ENCODE measurements around the gene ATP9A. TPM values are rescaled to one million over a fixed set of nuclear protein-coding genes. Genes with fewer than 3 reads are reported as not detected.

The ATP9A gene
- total RNA-seq, 5 donors from 2014 or later (not counting 1 experiment from before 2014, with no cell fraction given) = 0.44 to 0.85 (median 0.72) TPM

DNA sequence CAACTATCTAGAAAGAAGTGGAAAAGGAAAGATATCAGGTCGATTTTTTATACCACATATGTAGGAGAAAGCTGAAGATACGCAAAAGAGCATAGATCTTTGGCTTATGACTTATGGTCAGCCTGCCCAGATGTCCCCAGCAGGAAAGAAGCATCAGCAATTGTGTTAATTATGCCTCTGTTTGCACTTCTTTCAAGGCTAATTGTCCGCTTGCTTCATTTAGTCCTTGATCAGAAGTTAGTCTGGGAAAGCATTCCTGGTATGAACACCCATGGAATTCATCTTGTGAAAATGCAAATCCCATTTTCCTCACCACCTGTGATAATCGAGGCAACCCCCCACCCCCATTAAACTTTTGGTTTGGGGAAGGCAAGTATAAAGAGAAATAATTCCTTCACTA lies 62.8 kb downstream of the ATP9A start:
- no peak overlapping the region for H3K27ac Mint-ChIP-seq
- ATAC-seq (replicated peaks in 1 of 4) = no peak
- H3K9me3 ChIP-seq = no peaks in the 10 kb centered on the region
- peaks cover 0 to 2% of the 10 kb centered on the region in 2 experiments for H3K27me3 ChIP-seq (replicated peaks in 1 of 2; ENCODE audit: control insufficient read depth in 2 of 2, extremely low read depth in 1 of 2, insufficient read depth in 2 of 2, low read length in 1 of 2)
- H3K4me3 ChIP-seq (ENCODE audit: control insufficient read depth in 1 of 2, extremely low read depth in 1 of 2, low read length in 1 of 2) = no peak overlapping the region
- H3K36me3 Mint-ChIP-seq = no peaks in the 10 kb centered on the region
- CTCF ChIA-PET = interaction anchor here in 1 of 2 donors (0.7 kb wide), 1 partner anchor 350 kb away, joined by 3 read pairs; no protein-coding TSS in a partner anchor
- WGBS (ENCODE audit: insufficient coverage) = 53% methylated on average over 2 of the region's 4 CpGs
- DNase-seq = no peak
- POLR2A ChIA-PET = no interaction called here
- no peak overlapping the region for H3K27ac ChIP-seq (ENCODE audit: low read length)
- H3K4me1 ChIP-seq (ENCODE audit: control insufficient read depth in 1 of 2, extremely low read depth in 1 of 2, insufficient read depth in 2 of 2, low read length in 2 of 2) = no peaks in the 10 kb centered on the region
- peaks cover 2 to 5% of the 10 kb centered on the region in 2 donors for H3K27me3 Mint-ChIP-seq
- H3K4me1 Mint-ChIP-seq = no peaks in the 10 kb centered on the region
- H3K4me3 Mint-ChIP-seq = no peak overlapping the region
- no peaks in the 10 kb centered on the region for H3K9me3 Mint-ChIP-seq
- no peaks in the 10 kb centered on the region for H3K36me3 ChIP-seq (ENCODE audit: control insufficient read depth in 2 of 2, extremely low read depth in 1 of 2, insufficient read depth in 1 of 2, low read length in 1 of 2)

- Histone ChIP-seq H3K4me3 (ENCODE audit: control insufficient read depth in 1 of 2, extremely low read depth in 1 of 2, low read length in 1 of 2) (no peak overlapping the region), H3K27me3 (replicated peaks in 1 of 2; ENCODE audit: control insufficient read depth in 2 of 2, extremely low read depth in 1 of 2, insufficient read depth in 2 of 2, low read length in 1 of 2) (peaks cover 0 to 2% of the 10 kb centered on the region in 2 experiments), H3K27ac (ENCODE audit: low read length) (no peak overlapping the region), H3K9me3 (no peaks in the 10 kb centered on the region), H3K36me3 (ENCODE audit: control insufficient read depth in 2 of 2, extremely low read depth in 1 of 2, insufficient read depth in 1 of 2, low read length in 1 of 2) (no peaks in the 10 kb centered on the region), H3K4me1 (ENCODE audit: control insufficient read depth in 1 of 2, extremely low read depth in 1 of 2, insufficient read depth in 2 of 2, low read length in 2 of 2) (no peaks in the 10 kb centered on the region)
- ChIA-PET POLR2A (no interaction called here), CTCF (no interaction called here)
- no peak overlapping the region for H3K4me3 Mint-ChIP-seq
- H3K9me3 Mint-ChIP-seq = no peaks in the 10 kb centered on the region
- no peak for ATAC-seq (replicated peaks in 1 of 4)
- DNase-seq = no peak
- WGBS (ENCODE audit: insufficient coverage) = 87% methylated on average over 5 of the region's 8 CpGs
- no peaks in the 10 kb centered on the region for H3K36me3 Mint-ChIP-seq
- H3K27me3 Mint-ChIP-seq = peaks cover 3 to 5% of the 10 kb centered on the region in 2 donors
- H3K4me1 Mint-ChIP-seq = no peaks in the 10 kb centered on the region
- H3K27ac Mint-ChIP-seq = no peak overlapping the region
Measured at GRCh38 chr20:51703400-51704287, 64.5 kb downstream of the ATP9A start.

DNA sequence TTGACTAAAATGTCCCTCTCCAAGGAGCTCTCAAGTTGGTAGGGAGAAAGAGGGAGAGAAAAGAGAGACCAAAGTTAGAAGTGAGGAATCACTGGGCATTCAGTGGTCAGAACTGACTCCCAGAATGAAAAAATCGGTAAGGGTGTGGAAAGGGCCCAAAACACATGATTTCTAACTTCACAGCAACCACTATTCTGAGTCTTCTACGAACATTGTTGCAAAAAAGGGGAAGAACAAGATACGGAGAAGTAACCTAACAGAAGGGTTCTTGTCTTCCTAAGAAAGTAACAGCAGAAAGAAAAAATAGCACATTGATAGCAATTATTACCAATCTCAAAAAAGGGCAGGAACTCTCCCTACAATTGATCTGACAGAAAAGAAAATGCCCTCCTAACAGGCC lies 65.6 kb downstream of the ATP9A start:
- Histone ChIP-seq H3K9me3 (no peaks in the 10 kb centered on the region), H3K4me1 (ENCODE audit: control insufficient read depth in 1 of 2, extremely low read depth in 1 of 2, insufficient read depth in 2 of 2, low read length in 2 of 2) (no peaks in the 10 kb centered on the region), H3K4me3 (ENCODE audit: control insufficient read depth in 1 of 2, extremely low read depth in 1 of 2, low read length in 1 of 2) (no peak overlapping the region), H3K27me3 (replicated peaks in 1 of 2; ENCODE audit: control insufficient read depth in 2 of 2, extremely low read depth in 1 of 2, insufficient read depth in 2 of 2, low read length in 1 of 2) (no peaks in the 10 kb centered on the region), H3K27ac (ENCODE audit: low read length) (no peak overlapping the region), H3K36me3 (ENCODE audit: control insufficient read depth in 2 of 2, extremely low read depth in 1 of 2, insufficient read depth in 1 of 2, low read length in 1 of 2) (no peaks in the 10 kb centered on the region)
- H3K27me3 Mint-ChIP-seq = peaks cover 3 to 5% of the 10 kb centered on the region in 2 donors
- CTCF ChIA-PET = interaction anchor here in 1 of 2 donors (1.0 kb wide), 1 partner anchor 29 kb away, joined by 6 read pairs; no protein-coding TSS in a partner anchor
- POLR2A ChIA-PET = no interaction called here
- H3K27ac Mint-ChIP-seq = no peak overlapping the region
- H3K36me3 Mint-ChIP-seq = no peaks in the 10 kb centered on the region
- ATAC-seq (replicated peaks in 1 of 4) (no peak), DNase-seq (no peak)
- peaks cover 0 to under 1% (median 0%) of the 10 kb centered on the region in 3 donors for H3K4me1 Mint-ChIP-seq
- WGBS (ENCODE audit: insufficient coverage) = no CpG with 5 or more reads among the region's 3 CpGs
- no peak overlapping the region for H3K4me3 Mint-ChIP-seq
- no peaks in the 10 kb centered on the region for H3K9me3 Mint-ChIP-seq

- H3K4me3 Mint-ChIP-seq = no peak overlapping the region
- no peaks in the 10 kb centered on the region for H3K36me3 ChIP-seq (ENCODE audit: control insufficient read depth in 2 of 2, extremely low read depth in 1 of 2, insufficient read depth in 1 of 2, low read length in 1 of 2)
- peaks cover 5 to 15% (median 12%) of the 10 kb centered on the region in 3 donors for H3K4me1 Mint-ChIP-seq
- 62% methylated on average over 5 of the region's 10 CpGs for WGBS (ENCODE audit: insufficient coverage)
- peaks cover 5 to 7% of the 10 kb centered on the region in 2 donors for H3K27me3 Mint-ChIP-seq
- ATAC-seq (replicated peaks in 1 of 4) = no peak
- no peaks in the 10 kb centered on the region for H3K9me3 Mint-ChIP-seq
- H3K27me3 ChIP-seq (replicated peaks in 1 of 2; ENCODE audit: control insufficient read depth in 2 of 2, extremely low read depth in 1 of 2, insufficient read depth in 2 of 2, low read length in 1 of 2) = no peaks in the 10 kb centered on the region
- H3K36me3 Mint-ChIP-seq = no peaks in the 10 kb centered on the region
- H3K9me3 ChIP-seq = no peaks in the 10 kb centered on the region
- H3K4me3 ChIP-seq (ENCODE audit: control insufficient read depth in 1 of 2, extremely low read depth in 1 of 2, low read length in 1 of 2) = no peak overlapping the region
- H3K4me1 ChIP-seq (ENCODE audit: control insufficient read depth in 1 of 2, extremely low read depth in 1 of 2, insufficient read depth in 2 of 2, low read length in 2 of 2) = no peaks in the 10 kb centered on the region
- no peak overlapping the region for H3K27ac ChIP-seq (ENCODE audit: low read length)
- CTCF ChIA-PET = interaction anchor here (0.7 to 1.0 kb wide), 3 partner anchors 98 to 1074 kb away, joined by 3 read pairs; no protein-coding TSS in a partner anchor
- no peak overlapping the region for H3K27ac Mint-ChIP-seq
- DNase-seq = peak in 1 of 35 experiments; percentile 35
- POLR2A ChIA-PET = no interaction called here
Measured at GRCh38 chr20:51700809-51701285, 67.3 kb downstream of the ATP9A start.

DNA sequence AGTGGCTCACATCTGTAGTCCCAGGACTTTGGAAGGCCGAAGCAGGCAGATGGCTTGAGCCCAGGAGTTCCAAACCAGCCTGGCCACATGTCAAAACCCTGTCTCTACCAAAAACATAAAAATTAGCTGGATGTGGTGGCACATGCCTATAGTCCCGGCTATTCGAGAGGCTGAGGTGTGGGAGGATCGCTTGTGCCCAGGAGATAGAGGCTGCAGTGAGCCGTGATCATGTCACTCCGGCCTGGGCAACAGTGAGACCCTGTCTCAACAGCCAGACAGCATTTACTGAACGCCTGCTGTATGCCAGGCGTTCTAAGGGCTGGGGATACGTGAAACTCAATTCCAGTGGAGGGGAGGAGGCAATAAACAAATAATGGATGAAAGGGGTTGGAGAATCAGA lies 69.9 kb downstream of the ATP9A start:
- ChIA-PET CTCF (no interaction called here), POLR2A (no interaction called here)
- Histone ChIP-seq H3K4me3 (ENCODE audit: control insufficient read depth in 1 of 2, extremely low read depth in 1 of 2, low read length in 1 of 2) (no peak overlapping the region), H3K9me3 (no peaks in the 10 kb centered on the region), H3K27ac (ENCODE audit: low read length) (no peak overlapping the region), H3K27me3 (replicated peaks in 1 of 2; ENCODE audit: control insufficient read depth in 2 of 2, extremely low read depth in 1 of 2, insufficient read depth in 2 of 2, low read length in 1 of 2) (peaks cover 0 to 10% of the 10 kb centered on the region in 2 experiments), H3K36me3 (ENCODE audit: control insufficient read depth in 2 of 2, extremely low read depth in 1 of 2, insufficient read depth in 1 of 2, low read length in 1 of 2) (no peaks in the 10 kb centered on the region), H3K4me1 (ENCODE audit: control insufficient read depth in 1 of 2, extremely low read depth in 1 of 2, insufficient read depth in 2 of 2, low read length in 2 of 2) (peaks cover 0 to 3% of the 10 kb centered on the region in 2 experiments)
- H3K27me3 Mint-ChIP-seq = peaks cover 11 to 16% of the 10 kb centered on the region in 2 donors
- H3K27ac Mint-ChIP-seq = no peak overlapping the region
- DNase-seq (no peak), ATAC-seq (replicated peaks in 1 of 4) (no peak)
- H3K36me3 Mint-ChIP-seq = no peaks in the 10 kb centered on the region
- no peaks in the 10 kb centered on the region for H3K9me3 Mint-ChIP-seq
- H3K4me1 Mint-ChIP-seq = peaks cover 10 to 21% (median 17%) of the 10 kb centered on the region in 3 donors
- WGBS (ENCODE audit: insufficient coverage) = no CpG with 5 or more reads among the region's 9 CpGs
- no peak overlapping the region for H3K4me3 Mint-ChIP-seq

- Mint-ChIP-seq H3K4me1 (peaks cover 10 to 21% (median 17%) of the 10 kb centered on the region in 3 donors), H3K27me3 (peaks cover 11 to 23% of the 10 kb centered on the region in 2 donors), H3K36me3 (no peaks in the 10 kb centered on the region), H3K9me3 (no peaks in the 10 kb centered on the region), H3K4me3 (no peak overlapping the region), H3K27ac (no peak overlapping the region)
- DNase-seq (no peak), ATAC-seq (replicated peaks in 1 of 4) (no peak)
- CTCF ChIA-PET = no interaction called here
- H3K9me3 ChIP-seq = no peaks in the 10 kb centered on the region
- peaks cover 0 to 3% of the 10 kb centered on the region in 2 experiments for H3K4me1 ChIP-seq (ENCODE audit: control insufficient read depth in 1 of 2, extremely low read depth in 1 of 2, insufficient read depth in 2 of 2, low read length in 2 of 2)
- 56% methylated on average over 4 of the region's 8 CpGs for WGBS (ENCODE audit: insufficient coverage)
- no peak overlapping the region for H3K27ac ChIP-seq (ENCODE audit: low read length)
- POLR2A ChIA-PET = no interaction called here
- peaks cover 0 to 12% of the 10 kb centered on the region in 2 experiments for H3K27me3 ChIP-seq (replicated peaks in 1 of 2; ENCODE audit: control insufficient read depth in 2 of 2, extremely low read depth in 1 of 2, insufficient read depth in 2 of 2, low read length in 1 of 2)
- no peak overlapping the region for H3K4me3 ChIP-seq (ENCODE audit: control insufficient read depth in 1 of 2, extremely low read depth in 1 of 2, low read length in 1 of 2)
- no peaks in the 10 kb centered on the region for H3K36me3 ChIP-seq (ENCODE audit: control insufficient read depth in 2 of 2, extremely low read depth in 1 of 2, insufficient read depth in 1 of 2, low read length in 1 of 2)
Measured at GRCh38 chr20:51697096-51697826, 70.9 kb downstream of the ATP9A start.
